COLO668 (cell line): ENCODE measurements around the gene ZYX.
"Not testable (repeated sequence)": the region's sequence is repeated elsewhere in the genome, so short reads cannot be mapped to it uniquely, and the experiment has no call there.

Source experiments
- DNase-seq: peaks from one replicate; lab custom pipeline; 2025; ENCODE audit not compliant: unreplicated experiment; lab: John Stamatoyannopoulos, UW

The ZYX gene

DNA sequence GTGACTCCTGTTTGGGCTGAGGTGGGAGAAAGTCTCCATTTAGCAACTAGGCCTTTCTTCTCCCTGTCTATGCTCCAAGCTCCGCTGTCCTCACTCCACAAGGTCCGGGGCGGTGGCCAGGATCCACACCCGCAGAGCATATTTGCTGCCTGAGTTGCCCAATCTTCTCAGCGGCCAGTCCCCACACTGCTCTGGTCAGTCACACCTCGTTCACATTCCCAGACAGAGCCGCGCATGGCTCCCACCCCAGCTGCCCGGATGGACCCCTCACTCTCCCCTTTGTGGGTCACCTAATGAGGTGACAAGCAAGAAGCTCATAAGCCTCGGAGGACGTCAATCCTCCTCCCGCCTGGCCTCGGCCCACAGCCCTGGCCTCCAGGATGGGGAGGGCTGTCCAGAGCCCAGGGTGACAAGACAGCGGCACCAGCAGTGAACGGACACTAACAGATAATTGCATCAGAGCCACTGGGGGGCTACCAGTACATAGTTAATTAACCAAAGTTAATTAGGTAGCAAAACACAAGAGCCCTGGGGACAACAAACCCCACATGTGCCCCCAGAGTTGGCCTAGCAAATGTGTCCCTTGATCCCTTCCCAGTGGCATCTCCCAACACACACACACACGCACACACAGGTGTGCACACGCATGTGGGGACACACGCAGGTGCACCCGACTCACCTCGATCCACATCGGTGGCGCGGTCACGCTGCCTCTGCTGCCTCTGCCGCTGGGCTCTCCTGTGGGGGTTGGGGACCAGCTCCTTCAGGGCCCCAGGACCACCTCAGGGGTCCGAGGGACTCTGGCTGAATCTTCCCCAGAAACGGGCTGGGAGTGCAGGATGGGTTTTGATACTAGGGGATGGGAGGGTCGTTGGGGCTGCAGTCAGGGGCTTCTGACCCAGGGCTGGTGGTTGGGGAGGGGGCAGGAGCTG is 15.7 kb downstream of the ZYX start:
- no peak for DNase-seq

DNA sequence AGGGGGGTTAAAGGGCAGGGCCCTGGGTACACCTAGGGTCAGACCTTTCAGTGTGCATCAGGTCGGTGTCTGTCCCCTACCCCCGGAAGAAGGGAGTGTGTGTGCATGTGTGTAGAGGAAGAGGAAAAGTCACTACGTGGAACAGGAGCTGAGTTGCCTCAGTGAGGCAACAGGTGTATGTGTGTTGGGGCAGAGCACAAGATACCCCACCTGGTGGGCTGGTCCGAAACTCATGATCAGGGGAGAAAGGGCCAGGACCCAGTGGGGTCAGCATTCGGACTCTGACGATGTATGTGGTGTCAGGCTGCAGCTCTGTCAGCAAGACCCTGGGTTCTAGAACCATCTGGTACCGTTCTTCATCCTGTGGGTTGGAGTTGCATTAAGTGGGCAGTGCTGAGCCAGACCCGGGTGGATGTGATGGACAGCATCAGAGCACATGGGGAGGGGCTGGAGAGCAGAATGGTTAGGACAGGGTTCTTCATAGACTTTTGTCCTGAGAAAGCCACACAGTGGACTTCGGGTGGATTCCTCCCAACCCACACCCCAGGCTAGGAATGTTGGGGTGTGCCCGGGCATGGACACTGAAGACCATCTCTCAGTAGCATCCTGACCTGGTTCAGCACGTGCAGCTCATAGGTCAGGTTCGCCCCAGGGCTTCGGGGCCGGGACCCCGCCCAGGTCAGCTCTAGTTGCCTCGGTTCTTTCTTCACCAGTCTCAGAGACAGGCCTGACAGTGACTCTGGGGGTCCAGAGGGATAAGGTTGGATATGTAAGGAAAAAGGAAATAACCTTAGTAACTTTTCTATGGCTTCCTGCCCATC is 16.8 kb downstream of the ZYX start:
- no peak for DNase-seq

DNA sequence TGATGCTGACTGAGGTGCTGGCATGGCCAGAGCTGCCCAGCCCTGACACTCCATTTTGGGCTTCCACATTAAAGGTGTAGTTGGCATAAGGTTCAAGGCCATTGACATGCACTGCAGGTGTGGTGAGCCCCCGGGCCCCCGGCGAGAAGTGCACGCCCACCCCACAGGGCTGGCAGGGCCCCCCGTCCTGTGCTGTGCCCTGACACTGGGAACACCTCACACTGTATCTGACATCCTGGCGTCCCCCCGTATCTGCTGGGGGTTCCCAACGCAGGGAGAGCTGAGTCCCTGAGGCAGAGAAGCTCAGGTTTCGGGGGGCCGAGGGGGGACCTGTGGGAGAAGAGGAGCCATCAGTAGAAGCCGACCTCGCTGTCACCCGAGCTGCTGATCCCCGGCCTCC is 17.5 kb downstream of the ZYX start:
- no peak for DNase-seq

DNA sequence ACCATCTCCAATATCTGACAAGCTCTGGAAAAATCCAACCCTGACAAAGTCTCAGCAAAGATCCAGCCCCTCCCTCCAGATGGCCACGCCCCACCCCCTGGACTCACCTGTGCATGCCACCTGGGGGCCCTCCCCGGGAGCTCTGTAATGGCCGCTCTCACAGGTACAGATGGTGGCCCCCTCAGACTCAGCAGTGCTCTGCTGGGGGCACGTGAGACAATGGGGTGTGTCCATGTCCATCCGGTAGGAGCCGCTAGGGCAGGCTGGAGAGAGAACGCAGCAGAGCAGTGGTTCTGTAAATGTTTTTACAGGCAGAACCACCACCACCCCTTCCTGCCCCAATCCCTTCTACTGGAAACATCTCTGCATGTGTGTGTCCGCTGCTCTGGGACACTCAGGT is 18.0 kb downstream of the ZYX start:
- DNase-seq = no peak

DNA sequence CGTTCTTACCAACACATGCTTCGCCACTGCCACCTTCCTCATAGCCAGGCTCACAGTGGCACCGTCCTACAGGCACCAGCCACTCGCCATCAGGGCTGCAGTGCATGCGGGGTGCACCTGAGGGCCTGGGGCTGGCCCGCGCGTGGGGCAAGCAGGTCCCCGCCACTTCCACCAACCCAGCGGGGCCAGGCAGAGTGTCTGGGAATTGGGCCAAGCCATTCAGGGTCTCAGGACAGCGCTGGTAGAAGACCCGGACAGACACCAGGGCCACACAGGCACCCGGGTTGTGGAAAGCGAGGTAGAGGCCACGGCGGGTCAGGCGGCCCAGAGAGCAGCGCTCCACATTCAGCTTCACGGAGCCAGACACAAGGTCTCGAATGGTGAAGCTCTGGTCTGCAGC is 18.5 kb downstream of the ZYX start:
- no peak for DNase-seq

DNA sequence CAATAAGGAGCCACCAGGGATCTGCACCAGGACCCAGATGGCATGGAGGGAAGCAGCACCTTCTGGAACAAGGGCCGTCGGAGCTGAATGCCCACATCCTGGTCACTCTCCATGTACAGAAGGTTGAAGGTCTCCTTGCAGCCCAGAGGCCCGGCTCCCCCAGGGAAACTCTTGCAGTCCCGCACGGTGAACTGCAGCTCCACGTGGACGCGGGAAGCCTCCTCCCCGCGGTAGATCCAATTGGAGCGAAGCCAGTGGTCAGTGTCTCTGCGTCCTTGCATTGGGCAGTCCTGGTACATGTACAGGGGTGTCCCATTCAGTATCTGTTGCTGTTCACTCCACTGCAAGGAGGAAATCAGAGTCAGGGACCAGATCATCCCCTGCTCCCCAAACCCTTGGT is 20.1 kb downstream of the ZYX start:
- no peak for DNase-seq

DNA sequence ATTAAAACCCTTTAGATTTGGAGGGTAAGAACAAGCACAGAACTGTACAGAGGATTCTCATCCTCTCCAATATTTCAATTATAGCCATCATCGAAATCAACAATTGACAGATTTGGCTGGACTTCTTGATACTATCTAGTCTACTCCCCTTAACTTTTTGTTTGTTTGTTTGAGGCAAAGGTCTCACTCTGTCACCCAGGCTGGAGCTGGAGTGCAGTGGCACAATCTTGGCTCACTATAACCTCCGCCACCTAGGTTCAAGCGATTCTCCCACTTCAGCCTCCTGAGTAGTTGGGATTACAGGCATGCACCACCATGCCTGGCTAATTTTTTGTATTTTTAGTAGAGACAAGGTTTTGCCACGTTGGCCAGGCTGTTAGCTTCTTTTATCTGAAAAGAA is 21.1 kb downstream of the ZYX start:
- not testable (repeated sequence) for DNase-seq

DNA sequence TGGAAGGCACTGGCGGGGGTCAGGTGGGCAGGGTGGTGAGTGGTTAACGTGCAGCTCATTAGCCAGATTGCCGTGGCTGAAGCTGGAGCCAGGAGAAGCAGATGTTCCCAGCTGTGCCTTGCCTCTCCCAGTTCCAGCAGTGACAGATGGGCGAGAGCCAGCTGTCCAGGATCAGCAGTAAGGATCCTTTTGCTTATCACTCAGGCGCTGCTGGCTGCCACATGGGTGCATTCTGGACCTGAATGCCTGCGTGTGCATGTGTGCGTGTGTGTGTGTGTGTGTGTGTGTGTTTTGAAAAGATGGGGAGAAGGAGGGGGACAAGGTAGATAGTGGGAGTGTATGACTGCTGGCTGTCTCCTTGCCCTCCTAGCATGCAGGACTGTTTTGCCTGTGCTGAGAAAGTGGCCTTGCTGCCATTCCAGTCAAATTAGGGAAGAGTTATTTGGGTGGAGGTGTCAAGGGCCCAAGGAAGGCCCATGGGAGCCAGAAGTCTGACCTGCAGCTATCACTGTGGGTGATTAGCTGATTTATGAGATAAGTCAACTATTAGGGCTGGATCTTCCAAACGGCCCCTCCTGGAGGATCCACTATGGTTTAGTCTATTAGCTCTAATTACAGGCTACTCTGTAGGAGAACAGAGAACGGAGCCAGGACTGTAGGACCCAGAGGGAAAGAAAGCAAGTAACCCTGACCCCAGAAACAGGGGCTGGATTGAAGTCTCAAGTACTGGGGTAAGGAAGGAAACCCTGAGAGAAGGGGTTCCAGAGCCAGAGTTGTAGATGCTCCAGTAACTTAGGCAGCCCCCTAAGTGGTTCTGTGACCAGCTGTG is 24.2 kb downstream of the ZYX start:
- DNase-seq = no peak

DNA sequence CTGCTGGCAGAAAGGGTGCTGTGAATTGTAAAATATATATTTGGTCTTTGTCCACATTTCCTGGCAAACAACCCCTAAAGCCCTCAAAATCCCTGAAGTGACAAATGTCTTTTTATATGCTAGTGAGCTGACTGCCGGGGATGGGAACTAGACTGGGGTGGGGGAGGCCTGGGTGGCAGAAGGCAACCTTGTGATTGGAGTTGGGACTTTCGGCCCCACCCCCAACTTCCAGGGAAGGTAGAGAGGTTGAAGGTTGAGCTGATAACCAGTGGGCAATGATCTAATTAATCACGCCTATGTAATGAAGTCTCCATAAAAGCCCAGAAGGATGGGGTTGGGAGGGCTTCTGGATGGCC is 24.8 kb downstream of the ZYX start:
- DNase-seq = no peak

DNA sequence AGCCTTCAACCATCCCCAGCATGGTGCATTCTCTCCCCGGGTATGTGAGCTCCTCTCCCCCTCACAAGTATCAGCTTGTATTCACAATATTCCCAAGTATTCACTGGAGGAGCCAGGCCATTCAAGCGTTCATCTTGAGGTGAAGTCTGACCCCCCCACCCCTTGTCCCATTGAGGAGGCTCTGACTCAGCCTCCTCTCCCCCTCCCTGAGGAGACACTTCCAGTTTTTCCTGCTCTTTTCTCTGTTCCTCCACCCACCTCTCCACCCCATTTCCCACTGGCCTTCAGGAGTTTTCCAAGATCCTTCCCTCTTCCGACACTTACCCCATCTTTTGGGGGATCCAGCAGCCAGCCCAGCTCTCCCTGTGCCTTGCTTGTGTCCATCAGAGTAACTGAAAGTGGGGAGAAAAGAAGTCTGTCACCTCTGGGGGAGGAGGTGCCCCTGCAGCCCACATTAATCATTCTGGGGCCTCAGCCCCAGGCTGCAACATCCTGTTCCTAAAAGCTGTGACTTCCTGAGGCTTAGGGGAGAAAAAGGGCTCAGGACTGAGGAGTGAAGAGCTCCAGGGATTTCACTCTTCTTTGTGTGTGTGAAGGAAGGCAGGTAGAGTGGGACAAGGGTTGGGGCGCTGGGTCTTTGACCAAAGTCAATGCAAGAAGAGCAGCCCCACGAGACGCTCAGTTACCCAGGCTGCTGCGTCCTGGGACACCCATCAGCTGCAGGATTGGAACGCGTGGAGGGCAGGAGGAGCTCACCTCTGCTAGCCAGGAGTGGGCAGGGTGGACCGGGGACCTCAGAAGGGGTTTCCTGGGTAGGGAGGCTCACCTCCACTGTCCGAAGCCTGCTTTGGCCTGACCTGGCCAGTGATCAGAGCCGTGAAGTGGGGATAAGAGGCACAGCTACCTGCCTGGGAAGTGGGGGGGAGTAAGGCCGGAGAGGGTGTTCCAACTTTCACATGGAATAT is 26.4 kb downstream of the ZYX start:
- no peak for DNase-seq

DNA sequence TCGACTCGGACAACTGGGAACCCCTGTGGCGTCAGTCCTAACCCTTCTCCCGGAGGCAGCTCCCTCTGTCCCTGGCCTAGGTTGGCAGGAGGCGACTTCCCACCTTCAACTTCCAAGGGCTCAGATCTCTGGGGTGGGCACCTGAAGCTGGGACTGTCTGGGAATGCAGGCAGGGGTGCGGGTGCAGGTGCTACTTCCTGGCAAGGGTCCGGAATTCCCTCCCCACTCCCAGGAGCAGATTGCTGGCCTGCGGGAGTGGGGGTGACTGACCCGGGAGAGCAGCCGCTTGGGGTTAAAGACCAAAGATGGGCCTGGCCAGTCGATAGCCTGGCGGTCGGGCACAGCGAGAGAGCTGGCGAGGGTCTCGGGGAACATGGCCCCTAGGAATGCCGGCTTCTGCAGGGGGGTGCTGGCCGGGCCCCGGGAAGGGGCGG is 27.1 kb downstream of the ZYX start:
- no peak for DNase-seq

DNA sequence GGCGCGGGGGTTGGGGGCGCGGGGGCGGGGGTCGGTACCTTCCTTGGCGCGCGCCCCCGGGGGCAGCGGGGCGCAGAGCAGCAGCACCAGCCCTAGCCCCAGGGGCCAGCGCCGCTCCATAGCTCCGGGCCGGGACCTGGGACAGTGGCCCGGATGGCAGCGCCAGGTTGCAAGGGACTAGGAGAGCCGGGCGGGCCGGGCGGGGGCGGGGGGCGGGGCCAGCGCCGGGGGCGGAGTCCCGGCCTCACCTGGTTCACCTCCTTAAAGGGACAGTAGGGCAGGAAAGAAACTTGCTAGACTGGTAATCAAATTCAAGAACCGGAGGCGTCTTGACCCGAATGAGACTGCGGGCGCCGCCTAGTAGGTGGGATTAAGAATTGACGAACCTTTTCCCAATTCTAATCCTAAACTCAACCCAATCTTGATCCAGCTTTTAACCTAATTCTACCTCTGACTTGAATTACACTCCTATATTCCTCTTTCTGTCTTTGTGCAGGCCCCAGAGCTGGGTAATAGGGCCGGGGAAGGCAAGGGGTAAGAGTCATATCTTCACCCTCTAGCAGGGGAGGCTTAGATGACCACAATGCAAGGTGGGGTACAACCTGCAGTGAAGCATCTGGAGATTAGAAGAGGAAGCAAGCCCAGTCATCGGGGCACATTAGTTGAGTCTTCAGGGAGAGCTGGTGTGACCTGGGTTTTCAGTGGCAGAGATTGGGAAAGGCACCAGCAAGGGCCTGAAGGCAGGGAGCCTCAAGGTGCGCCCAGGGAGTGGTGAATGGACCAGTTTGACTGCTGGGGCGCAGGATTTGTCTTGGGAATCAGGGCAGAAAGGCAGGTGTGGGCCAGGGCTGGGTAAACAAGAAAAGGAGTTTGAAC is 27.8 kb downstream of the ZYX start, which contains the start of gene EPHA1:
Gene EPHA1, minus strand, starts transcription at position 171 of the 876 bp plus-strand sequence. Its CDS starts 51 bp downstream, at position 120.
- DNase-seq = peak; percentile 26

DNA sequence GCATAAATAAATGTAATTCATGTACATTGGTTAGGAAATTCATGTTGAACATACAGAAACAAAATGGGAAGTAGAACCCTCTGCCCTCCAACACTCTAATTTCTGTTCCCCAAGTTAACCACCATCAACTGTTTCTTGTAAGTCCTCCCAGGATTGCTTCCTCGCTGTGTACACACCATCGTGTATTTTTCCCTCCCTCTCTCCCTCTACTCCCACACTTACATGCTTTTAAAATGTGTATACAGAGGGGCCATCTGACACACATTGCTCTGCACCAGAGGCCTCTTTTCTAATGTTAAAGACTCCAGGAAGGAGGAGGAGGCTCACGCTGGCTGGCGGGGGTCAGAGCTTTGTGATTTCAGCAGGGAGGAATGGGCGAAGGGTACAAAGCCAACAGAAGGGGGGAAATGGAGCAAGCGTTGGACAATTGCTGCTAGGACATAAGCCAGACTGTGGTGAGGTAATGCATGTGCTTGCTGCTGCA is 29.4 kb downstream of the ZYX start:
- no peak for DNase-seq

DNA sequence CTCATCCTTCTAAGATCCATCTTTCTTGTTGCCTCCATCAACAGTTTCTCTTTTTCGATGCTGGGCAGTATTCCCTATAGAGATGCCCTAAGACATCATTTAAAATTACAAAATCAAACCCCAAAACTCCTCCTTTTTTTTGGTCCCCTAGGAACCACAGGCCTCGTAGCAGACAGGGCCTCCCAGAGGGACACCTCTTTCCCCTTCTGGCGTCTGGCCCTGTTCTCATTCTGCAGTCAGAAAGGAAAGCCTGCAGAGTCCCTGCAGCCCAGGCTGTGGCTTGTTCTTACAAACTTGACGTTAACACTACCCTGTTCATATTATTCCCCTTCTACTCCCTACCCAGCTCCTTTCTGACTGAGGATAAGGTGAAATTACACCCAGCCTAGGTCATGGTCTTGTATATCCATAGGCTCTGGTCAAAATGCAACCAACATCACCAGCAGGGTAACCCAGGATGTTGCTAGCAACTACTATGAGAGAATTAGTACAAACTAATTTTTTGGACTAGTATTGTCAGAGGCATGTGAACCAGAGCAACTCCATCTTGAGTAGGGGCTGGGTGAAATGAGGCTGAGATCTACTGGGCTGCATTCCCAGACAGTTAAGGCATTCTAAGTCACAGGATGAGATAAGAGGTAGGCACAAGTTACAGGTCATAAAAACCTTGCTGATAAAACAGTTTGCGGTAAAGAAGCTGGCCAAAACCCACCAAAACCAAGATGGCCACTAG is 31.0 kb downstream of the ZYX start:
- DNase-seq = no peak

DNA sequence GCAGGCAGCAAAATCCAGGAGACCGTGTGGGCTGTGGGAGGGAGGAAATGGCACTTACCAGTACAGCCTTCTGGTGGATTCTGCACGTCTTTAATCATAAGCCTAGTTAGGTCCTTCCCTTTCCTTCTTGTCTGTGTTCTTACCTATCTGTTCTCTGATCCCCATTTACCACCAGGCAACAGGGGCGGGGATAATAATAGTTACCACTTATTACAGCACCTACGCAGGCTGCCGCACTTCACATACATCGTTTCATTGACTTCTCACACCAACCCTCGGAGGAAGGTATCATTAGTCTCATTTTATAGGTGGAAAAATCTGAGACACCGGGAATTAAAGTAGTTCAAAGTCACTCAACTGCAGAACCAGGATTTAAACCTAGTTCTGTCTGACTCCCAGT is 32.0 kb downstream of the ZYX start:
- DNase-seq = no peak

DNA sequence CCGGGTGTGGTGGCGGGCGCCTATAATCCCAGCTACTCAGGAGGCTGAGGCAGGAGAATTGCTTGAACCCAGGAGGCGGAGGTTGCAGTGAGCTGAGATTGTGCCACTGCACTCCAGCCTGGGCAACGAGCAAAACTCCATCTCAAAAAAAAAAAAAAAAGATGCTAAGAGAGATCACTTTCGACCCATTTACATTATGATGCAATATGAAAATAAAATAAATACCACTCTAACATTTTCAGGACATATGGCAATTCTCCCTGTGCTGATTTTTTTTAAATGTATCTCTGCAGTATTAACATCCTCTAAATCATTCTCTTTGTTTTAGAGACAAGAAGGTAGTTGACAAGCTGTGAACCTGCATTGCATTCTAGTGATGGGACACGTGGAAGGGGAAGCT is 34.1 kb downstream of the ZYX start:
- DNase-seq = not testable (repeated sequence)

DNA sequence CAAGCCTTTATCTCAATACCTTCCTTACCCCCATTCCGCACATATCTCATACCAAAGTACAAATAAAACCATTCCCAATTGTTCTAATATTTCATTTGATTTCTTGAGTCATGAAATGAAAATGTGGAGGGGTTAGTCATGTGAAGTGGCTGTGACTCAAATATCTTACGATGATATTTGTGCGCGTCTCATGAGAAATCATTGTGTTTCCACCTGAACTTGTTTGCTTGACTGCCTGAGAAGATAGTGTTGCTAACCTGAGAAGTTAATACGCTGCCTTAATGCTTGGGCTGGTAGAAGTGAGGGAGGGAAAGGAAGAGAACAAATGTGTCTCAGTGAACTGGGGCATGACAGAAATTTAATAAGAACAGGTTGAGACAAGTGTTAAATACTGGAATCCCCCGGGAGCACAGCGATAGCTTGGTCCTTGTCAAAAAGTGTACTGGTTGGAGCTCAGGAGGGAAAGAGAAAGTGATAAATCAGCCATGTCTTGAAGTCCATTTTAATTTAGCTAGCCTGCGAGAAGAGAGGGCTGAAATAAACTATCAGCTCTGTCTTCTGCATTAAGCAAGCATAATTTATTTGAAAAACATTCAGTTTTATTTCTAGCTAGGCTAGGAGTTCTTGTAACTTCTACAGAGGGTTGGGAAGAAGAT is 34.7 kb downstream of the ZYX start:
- no peak for DNase-seq
